GM23248 (cell line): ENCODE measurements around the gene FOXN3. TPM values are rescaled to one million over a fixed set of nuclear protein-coding genes. Genes with fewer than 3 reads are reported as not detected.

Experiments
- DNase-seq: peaks from one replicate; pipeline ENCODE4 v3.0.0-alpha.2; 2015
- H2AFZ ChIP-seq: fragments of 200-600 bp; sonication (generic); 2 replicates; pipeline ENCODE4 v1.6.1; 2016; ENCODE audit warnings: antibody characterized with exemption
- H3F3A ChIP-seq: fragments of 200-600 bp; sonication (generic); 2 replicates; pipeline ENCODE4 v1.6.1; 2016; ENCODE audit warnings: mild to moderate bottlenecking, antibody characterized with exemption, mixed run types; ENCODE audit not compliant: insufficient read depth
- H3K27ac ChIP-seq: fragments of 200-600 bp; sonication (generic); 2 replicates; pipeline ENCODE4 v1.5.1; 2016; ENCODE audit warnings: mild to moderate bottlenecking
- H3K27me3 ChIP-seq: fragments of 200-600 bp; sonication (generic); replicated peaks from 2 replicates; pipeline ENCODE4 v1.6.1; 2016; ENCODE audit warnings: mild to moderate bottlenecking; ENCODE audit not compliant: insufficient read depth
- H3K36me3 ChIP-seq: fragments of 200-600 bp; sonication (generic); 2 replicates; pipeline ENCODE4 v1.6.1; 2016; ENCODE audit warnings: low read depth, mild to moderate bottlenecking
- H3K4me1 ChIP-seq: fragments of 200-600 bp; sonication (generic); 2 replicates; pipeline ENCODE4 v1.6.1; 2016; ENCODE audit warnings: mild to moderate bottlenecking; ENCODE audit not compliant: insufficient read depth
- H3K4me2 ChIP-seq: fragments of 200-600 bp; sonication (generic); one replicate; pipeline ENCODE4 v1.6.1; 2016; ENCODE audit warnings: mild to moderate bottlenecking; ENCODE audit not compliant: unreplicated experiment
- H3K4me3 ChIP-seq: fragments of 200-600 bp; sonication (generic); 2 replicates; pipeline ENCODE4 v1.5.1; 2016; ENCODE audit warnings: mild to moderate bottlenecking
- H3K79me2 ChIP-seq: fragments of 200-600 bp; sonication (generic); 2 replicates; pipeline ENCODE4 v1.6.1; 2016; ENCODE audit warnings: mild to moderate bottlenecking; ENCODE audit not compliant: insufficient read depth
- H3K9ac ChIP-seq: fragments of 200-600 bp; sonication (generic); 2 replicates; pipeline ENCODE4 v1.6.1; 2016; ENCODE audit warnings: mild to moderate bottlenecking
- H3K9me2 ChIP-seq: fragments of 200-600 bp; sonication (generic); 2 replicates; pipeline ENCODE4 v1.6.1; 2016; ENCODE audit warnings: mixed run types, mild to moderate bottlenecking, moderate library complexity; ENCODE audit not compliant: insufficient read depth
- H3K9me3 ChIP-seq: fragments of 200-600 bp; sonication (generic); one replicate; pipeline ENCODE4 v1.6.1; 2017; ENCODE audit warnings: low read depth
- H4K20me1 ChIP-seq: fragments of 200-600 bp; sonication (generic); 2 replicates; pipeline ENCODE4 v1.6.0; 2016; ENCODE audit not compliant: insufficient read depth
- EZH2 ChIP-seq: fragments of 200-600 bp; sonication (generic); IDR thresholded peaks from 2 replicates; pipeline ENCODE4 v1.6.1; 2018; ENCODE audit warnings: antibody characterized with exemption, mild to moderate bottlenecking; ENCODE audit not compliant: insufficient read depth, poor library complexity, severe bottlenecking
- EZH2phosphoT487 ChIP-seq: fragments of 200-600 bp; sonication (generic); IDR thresholded peaks from 2 replicates; pipeline ENCODE4 v1.6.1; 2018; ENCODE audit warnings: antibody characterized with exemption, moderate library complexity, mild to moderate bottlenecking, low read depth; ENCODE audit not compliant: insufficient read depth
- WGBS, 2 experiments: methylation state at CpG; one replicate each; pipeline ENCODE4 v1.1.6; 2015 to 2017; ENCODE audit warnings: low lambda C conversion rate in 2 of 2, low coverage in 1 of 2; ENCODE audit errors: missing lambda C conversion rate in 2 of 2; 5-methylcytosine and 5-hydroxymethylcytosine counted together
- in situ Hi-C: fragments of 300-500 bp; cut with MboI; formaldehyde crosslinking; loops from 2 replicates; pipeline ENCODE4 v1.15.0; 2020
- polyA plus RNA-seq: library from polyadenylated mRNA; unstranded; fragments of >200 nt; fragmentation: Nextera tagmentation; extraction: Ambion mirVana; gene quantifications from 2 replicates; pipeline ENCODE4 v1.2.1, GENCODE V29; 2016
- total RNA-seq: library from RNA; depleted of rRNA; stranded (reverse); fragments of >200 nt; shearing (Covaris generic); gene quantifications from 2 replicates; pipeline ENCODE4 v1.2.3, GENCODE V29; 2014

FOXN3 gene
- total and polyA plus RNA-seq, 2 experiments from 2014 or later: 18.6 to 19.0 TPM

GRCh38 chr14:89458713-89459420 lies 41.8 kb upstream of the FOXN3 start:
- Histone ChIP-seq H2AFZ (no peak overlapping the region), H3K9ac (no peak overlapping the region), H3K27me3 (no peaks in the 10 kb centered on the region), H3K9me2 (no peaks in the 10 kb centered on the region), H3K79me2 (no peaks in the 10 kb centered on the region), H3K4me2 (no peak overlapping the region), H3K4me1 (no peaks in the 10 kb centered on the region), H3K4me3 (no peak overlapping the region), H3K9me3 (no peaks in the 10 kb centered on the region), H3K36me3 (no peaks in the 10 kb centered on the region), H3F3A (no peaks in the 10 kb centered on the region), H3K27ac (no peak overlapping the region), H4K20me1 (no peaks in the 10 kb centered on the region)
- TF ChIP-seq EZH2: no peak
- TF ChIP-seq EZH2phosphoT487: no peak
- in situ Hi-C loops: no loop called here
- DNase-seq: no peak
- 77 to 84% methylated on average over 5 of the region's 5 CpGs for WGBS, 2 experiments

GRCh38 chr14:89457007-89457406 lies 40.0 kb upstream of the FOXN3 start:
- TF ChIP-seq EZH2phosphoT487 (no peak), EZH2 (no peak)
- no peaks in the 10 kb centered on the region for H3K9me2 ChIP-seq
- H3K4me1 ChIP-seq: no peaks in the 10 kb centered on the region
- in situ Hi-C loops: no loop called here
- no peaks in the 10 kb centered on the region for H3K27me3 ChIP-seq
- H3K9ac ChIP-seq: no peak overlapping the region
- no peak overlapping the region for H3K4me2 ChIP-seq
- H4K20me1 ChIP-seq: no peaks in the 10 kb centered on the region
- H3K36me3 ChIP-seq: no peaks in the 10 kb centered on the region
- H3K27ac ChIP-seq: no peak overlapping the region
- H3K9me3 ChIP-seq: no peaks in the 10 kb centered on the region
- H2AFZ ChIP-seq: no peak overlapping the region
- WGBS, 2 experiments: 99% methylated on average over 5 of the region's 5 CpGs
- no peak for DNase-seq
- H3K79me2 ChIP-seq: no peaks in the 10 kb centered on the region
- H3F3A ChIP-seq: no peaks in the 10 kb centered on the region
- no peak overlapping the region for H3K4me3 ChIP-seq

GRCh38 chr14:89455412-89455811 lies 38.4 kb upstream of the FOXN3 start:
- WGBS, 2 experiments: 87 to 91% methylated on average over 9 of the region's 9 CpGs
- in situ Hi-C loops: no loop called here
- no peaks in the 10 kb centered on the region for H3F3A ChIP-seq
- no peak for DNase-seq
- H2AFZ ChIP-seq: no peak overlapping the region
- no peak overlapping the region for H3K4me3 ChIP-seq
- no peak overlapping the region for H3K9ac ChIP-seq
- no peak overlapping the region for H3K27ac ChIP-seq
- no peak for TF ChIP-seq EZH2
- no peaks in the 10 kb centered on the region for H3K36me3 ChIP-seq
- no peaks in the 10 kb centered on the region for H3K27me3 ChIP-seq
- H3K79me2 ChIP-seq: no peaks in the 10 kb centered on the region
- H3K4me1 ChIP-seq: no peaks in the 10 kb centered on the region
- H3K9me2 ChIP-seq: no peaks in the 10 kb centered on the region
- H3K9me3 ChIP-seq: no peaks in the 10 kb centered on the region
- no peak overlapping the region for H3K4me2 ChIP-seq
- H4K20me1 ChIP-seq: no peaks in the 10 kb centered on the region

GRCh38 chr14:89454996-89455395 lies 38.0 kb upstream of the FOXN3 start:
- 93 to 94% methylated on average over 10 of the region's 10 CpGs for WGBS, 2 experiments
- no peaks in the 10 kb centered on the region for H3K4me1 ChIP-seq
- in situ Hi-C loops: no loop called here
- no peaks in the 10 kb centered on the region for H3K27me3 ChIP-seq
- no peak overlapping the region for H2AFZ ChIP-seq
- H3K36me3 ChIP-seq: no peaks in the 10 kb centered on the region
- H4K20me1 ChIP-seq: no peaks in the 10 kb centered on the region
- no peak overlapping the region for H3K4me3 ChIP-seq
- no peak overlapping the region for H3K4me2 ChIP-seq
- H3K27ac ChIP-seq: no peak overlapping the region
- DNase-seq: no peak
- no peaks in the 10 kb centered on the region for H3F3A ChIP-seq
- H3K9me3 ChIP-seq: no peaks in the 10 kb centered on the region
- H3K79me2 ChIP-seq: no peaks in the 10 kb centered on the region
- no peak overlapping the region for H3K9ac ChIP-seq
- TF ChIP-seq EZH2 (no peak), EZH2phosphoT487 (no peak)
- no peaks in the 10 kb centered on the region for H3K9me2 ChIP-seq
